Panc1 (cell line): ENCODE data around the gene B4GALT2. TPM values are rescaled to one million over a fixed set of nuclear protein-coding genes. Genes with fewer than 3 reads are reported as not detected.

ENCODE experiments used
- ATAC-seq: fragments of 200-7000 bp; cut with Tn5 transposase; 2 replicates; pipeline ENCODE4 v1.9.1; 2020; ENCODE audit warnings: mild to moderate bottlenecking, moderate library complexity
- BruUV-seq: library from RNA; stranded (reverse); fragments of 400-500 nt; replicated peaks from 2 replicates; lab custom pipeline; 2021; lab: Mats Ljungman, UMichigan
- CTCF ChIA-PET: fragments of 300-600 bp; sonication (Branson Sonifier 250); formaldehyde crosslinking; loops from one replicate; lab custom pipeline; 2022; ENCODE audit warnings: antibody characterized with exemption; lab: Charles Lee
- POLR2A ChIA-PET: fragments of 300-600 bp; sonication (Branson Sonifier 250); formaldehyde crosslinking; loops from one replicate; lab custom pipeline; 2022; ENCODE audit warnings: antibody characterized with exemption; lab: Charles Lee
- DNase-seq: peaks from one replicate; pipeline ENCODE4 v3.0.0-alpha.2; 2010; ENCODE audit warnings: low read depth, low spot score
- H3K27ac ChIP-seq: 2 replicates; pipeline ENCODE4 v1.5.1; 2011; ENCODE audit warnings: mild to moderate bottlenecking, low read length, inconsistent platforms
- H3K27me3 ChIP-seq: fragments of 200-500 bp; sonication (Bioruptor generic); 2 replicates; pipeline ENCODE4 v1.6.0; 2014; ENCODE audit warnings: low read length, inconsistent platforms; ENCODE audit not compliant: control insufficient read depth, insufficient read depth
- H3K36me3 ChIP-seq: fragments of 200-500 bp; sonication (Bioruptor generic); 2 replicates; pipeline ENCODE4 v1.5.1; 2014; ENCODE audit warnings: inconsistent platforms, mild to moderate bottlenecking, low read length, moderate library complexity; ENCODE audit not compliant: control insufficient read depth, insufficient read depth
- H3K4me1 ChIP-seq: 2 replicates; pipeline ENCODE4 v1.5.1; 2011; ENCODE audit warnings: inconsistent platforms, mild to moderate bottlenecking, low read length, moderate library complexity; ENCODE audit not compliant: control insufficient read depth, insufficient read depth
- H3K4me3 ChIP-seq, 2 experiments: 2 replicates each; pipeline ENCODE4 v1.5.1; 2011 to 2012; ENCODE audit warnings: low read depth in 2 of 2, low read length in 2 of 2, mild to moderate bottlenecking in 2 of 2, inconsistent platforms in 1 of 2, moderate library complexity in 1 of 2
- H3K9me3 ChIP-seq: fragments of 200-500 bp; sonication (Bioruptor generic); 2 replicates; pipeline ENCODE4 v1.5.1; 2014; ENCODE audit warnings: low read depth, mild to moderate bottlenecking, inconsistent platforms, low read length, moderate library complexity; ENCODE audit not compliant: control insufficient read depth, insufficient read depth
- POLR2AphosphoS5 ChIP-seq: IDR thresholded peaks from 2 replicates; pipeline ENCODE4 v1.6.1; 2012; ENCODE audit warnings: mild to moderate bottlenecking, low read depth, low read length, moderate library complexity
- REST ChIP-seq, 2 experiments: IDR thresholded peaks; 2 replicates each; pipeline ENCODE4 v1.6.1; 2011 to 2012; ENCODE audit warnings: low read depth in 2 of 2, control low read depth in 1 of 2, low read length in 1 of 2, mild to moderate bottlenecking in 1 of 2, moderate library complexity in 1 of 2; ENCODE audit not compliant: insufficient read depth in 1 of 2
- SIN3A ChIP-seq: IDR thresholded peaks from 2 replicates; pipeline ENCODE4 v1.6.1; 2012; ENCODE audit warnings: low read depth, mild to moderate bottlenecking, low read length, moderate library complexity, borderline replicate concordance; ENCODE audit not compliant: insufficient read depth
- TCF7L2 ChIP-seq: IDR thresholded peaks from 2 replicates; pipeline ENCODE4 v1.6.1; 2011; ENCODE audit warnings: mild to moderate bottlenecking, low read depth, low read length, inconsistent platforms
- in situ Hi-C: cut with HindIII; loops from 2 replicates; pipeline ENCODE4 v1.10.0; 2016; ENCODE audit warnings: low sequenced_read_pairs, low pct_unique_long_range_greater_than_20kb
- intact Hi-C: fragments of 100-400 bp; cut with micrococcal nuclease; formaldehyde crosslinking; loops from one replicate; pipeline ENCODE4 v1.10.0; 2022; ENCODE audit not compliant: unreplicated experiment
- total RNA-seq: library from RNA; stranded (reverse); gene quantifications from one replicate; pipeline ENCODE4 v1.2.1, GENCODE V29; 2021; ENCODE audit not compliant: unreplicated experiment
- TF ChIP-seq, protein P1 (sequence below): fragments of 450-650 bp; IDR thresholded peaks from 2 replicates; pipeline ENCODE4 v1.5.1; 2017; ENCODE audit warnings: mild to moderate bottlenecking

Gene B4GALT2
- total RNA-seq, 1 experiment from 2014 or later = 90.1 TPM

GRCh38 chr1:44037154-44037553 lies 58.1 kb downstream of the B4GALT2 start:
- H3K27ac ChIP-seq = no peak overlapping the region
- in situ Hi-C loops = no loop called here
- H3K27me3 ChIP-seq = no peaks in the 10 kb centered on the region
- DNase-seq (no peak), ATAC-seq (no peak)
- ChIA-PET POLR2A (no interaction called here), CTCF (interaction anchor here (0.6 to 3.2 kb wide), 4 partner anchors 11 to 482 kb away, joined by 3 to 20 read pairs (median 11); no protein-coding TSS in a partner anchor)
- intact Hi-C loops = loop anchor here (5.0 kb wide), 1 partner anchor 45 kb away; the partner anchor contains the start of gene CCDC24
- TF ChIP-seq SIN3A = no peak
- TF ChIP-seq, protein P1, sequence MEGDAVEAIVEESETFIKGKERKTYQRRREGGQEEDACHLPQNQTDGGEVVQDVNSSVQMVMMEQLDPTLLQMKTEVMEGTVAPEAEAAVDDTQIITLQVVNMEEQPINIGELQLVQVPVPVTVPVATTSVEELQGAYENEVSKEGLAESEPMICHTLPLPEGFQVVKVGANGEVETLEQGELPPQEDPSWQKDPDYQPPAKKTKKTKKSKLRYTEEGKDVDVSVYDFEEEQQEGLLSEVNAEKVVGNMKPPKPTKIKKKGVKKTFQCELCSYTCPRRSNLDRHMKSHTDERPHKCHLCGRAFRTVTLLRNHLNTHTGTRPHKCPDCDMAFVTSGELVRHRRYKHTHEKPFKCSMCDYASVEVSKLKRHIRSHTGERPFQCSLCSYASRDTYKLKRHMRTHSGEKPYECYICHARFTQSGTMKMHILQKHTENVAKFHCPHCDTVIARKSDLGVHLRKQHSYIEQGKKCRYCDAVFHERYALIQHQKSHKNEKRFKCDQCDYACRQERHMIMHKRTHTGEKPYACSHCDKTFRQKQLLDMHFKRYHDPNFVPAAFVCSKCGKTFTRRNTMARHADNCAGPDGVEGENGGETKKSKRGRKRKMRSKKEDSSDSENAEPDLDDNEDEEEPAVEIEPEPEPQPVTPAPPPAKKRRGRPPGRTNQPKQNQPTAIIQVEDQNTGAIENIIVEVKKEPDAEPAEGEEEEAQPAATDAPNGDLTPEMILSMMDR = no peak
- no peak for TF ChIP-seq TCF7L2
- no peak for TF ChIP-seq REST (IDR thresholded peaks at IDR 0.05; ENCODE audit: insufficient read depth in 1 of 2, low read depth in 2 of 2, low read length in 1 of 2)
- no peaks in the 10 kb centered on the region for H3K4me1 ChIP-seq
- H3K36me3 ChIP-seq = no peaks in the 10 kb centered on the region
- H3K4me3 ChIP-seq = no peak overlapping the region
- no peaks in the 10 kb centered on the region for H3K9me3 ChIP-seq
- no TSS peak for BruUV-seq

DNA sequence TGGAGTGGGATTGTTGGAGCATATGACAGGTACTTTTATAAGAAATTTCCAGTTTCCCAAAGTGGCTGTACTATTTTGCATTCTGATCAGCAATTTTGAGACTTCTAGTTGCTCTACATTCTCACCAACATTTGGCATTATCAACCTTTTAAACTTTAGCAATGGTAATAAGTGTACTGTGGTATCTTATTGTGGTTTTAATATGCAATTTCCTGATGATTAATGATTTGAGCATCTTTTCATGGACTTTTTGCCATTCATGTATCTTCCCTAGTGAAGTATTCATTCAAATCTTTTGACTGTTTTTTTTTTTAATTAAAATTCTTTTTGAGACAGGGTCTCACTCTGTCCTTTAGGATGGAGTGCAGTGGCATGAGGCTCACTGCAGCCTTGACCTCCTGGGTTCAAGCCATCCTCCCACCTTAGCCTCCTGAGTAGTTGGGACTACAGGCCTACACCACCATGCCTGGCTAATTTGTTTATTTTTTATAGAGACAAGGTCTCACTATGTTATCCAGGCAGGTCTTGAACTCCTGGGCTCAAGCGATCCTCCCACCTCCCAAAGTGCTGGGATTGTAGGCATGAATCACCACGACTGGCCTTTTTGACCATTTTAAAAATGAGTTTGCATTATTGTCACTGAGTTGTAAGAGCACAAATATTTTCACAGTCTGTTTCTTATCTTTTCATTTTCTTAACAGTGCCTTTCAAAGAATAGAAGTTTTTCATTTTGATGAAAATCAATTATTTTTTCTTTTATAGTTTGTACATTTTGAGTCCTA lies 60.1 kb downstream of the B4GALT2 start:
- ChIA-PET POLR2A (interaction anchor here (0.5 kb wide), 1 partner anchor 9 kb away, joined by 7 read pairs; no protein-coding TSS in a partner anchor), CTCF (no interaction called here)
- no peak for ATAC-seq
- TF ChIP-seq POLR2AphosphoS5 = no peak
- no peaks in the 10 kb centered on the region for H3K36me3 ChIP-seq
- no peaks in the 10 kb centered on the region for H3K9me3 ChIP-seq
- intact Hi-C loops = loop anchor here (5.0 kb wide), 1 partner anchor 47 kb away; the partner anchor contains the start of gene CCDC24
- DNase-seq = no peak
- no TSS peak for BruUV-seq
- no peak overlapping the region for H3K27ac ChIP-seq
- no peaks in the 10 kb centered on the region for H3K4me1 ChIP-seq
- in situ Hi-C loops = no loop called here
- H3K27me3 ChIP-seq = no peaks in the 10 kb centered on the region
- no peak overlapping the region for H3K4me3 ChIP-seq

- H3K36me3 ChIP-seq = no peaks in the 10 kb centered on the region
- no peak for ATAC-seq
- H3K4me1 ChIP-seq = no peaks in the 10 kb centered on the region
- ChIA-PET CTCF (no interaction called here), POLR2A (no interaction called here)
- intact Hi-C loops (no loop called here), in situ Hi-C loops (no loop called here)
- no TSS peak for BruUV-seq
- no peak overlapping the region for H3K27ac ChIP-seq
- no peak for DNase-seq
- H3K4me3 ChIP-seq = no peak overlapping the region
- H3K27me3 ChIP-seq = no peaks in the 10 kb centered on the region
- no peaks in the 10 kb centered on the region for H3K9me3 ChIP-seq
- TF ChIP-seq, protein P1 = no peak
- TF ChIP-seq SIN3A (no peak), TCF7L2 (no peak), REST (IDR thresholded peaks at IDR 0.05; ENCODE audit: insufficient read depth in 1 of 2, low read depth in 2 of 2, low read length in 1 of 2) (no peak)
Observed at GRCh38 chr1:44040418-44040817, 61.4 kb downstream of the B4GALT2 start.
